ENCODE results near the gene RHCG.

DNA sequence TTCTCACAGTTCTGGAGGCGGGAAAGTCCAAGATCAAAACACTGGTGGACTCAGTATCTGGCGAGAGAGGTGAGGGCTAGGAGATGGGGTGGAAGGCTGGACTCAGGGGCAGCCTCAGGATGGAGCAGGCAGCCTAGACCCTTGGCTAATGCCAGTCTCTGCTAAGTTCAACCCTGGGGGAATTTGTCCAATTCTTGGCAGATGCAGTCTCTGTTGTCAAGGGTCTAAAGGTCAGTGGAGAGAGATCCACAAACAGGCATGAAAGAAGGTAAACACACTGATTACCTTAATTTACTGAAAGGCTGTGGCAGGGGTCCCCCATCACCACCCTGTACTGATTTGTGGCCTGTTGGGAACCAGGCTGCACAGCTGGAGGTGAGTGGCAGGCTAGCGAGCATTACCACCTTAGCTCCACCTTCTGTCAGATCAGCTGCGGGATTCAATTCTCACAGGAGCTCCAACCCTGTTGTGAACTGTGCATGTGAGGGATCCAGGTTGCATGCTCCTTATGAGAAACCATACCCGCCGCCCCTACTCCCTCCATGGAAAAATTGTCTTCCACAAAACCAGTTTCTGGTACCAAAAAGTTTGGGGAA lies 32.5 kb upstream of the RHCG start:
- TF ChIP-seq EZH2phosphoT487 (IDR thresholded peaks at IDR 0.05; ENCODE audit: insufficient read depth, low read depth) = no peak
- no peak for TF ChIP-seq EZH2 (IDR thresholded peaks at IDR 0.05; ENCODE audit: insufficient read depth, poor library complexity, severe bottlenecking)
